Liver (tissue), 9 donors: ENCODE results near the gene WASF2. TPM values are rescaled to one million over a fixed set of nuclear protein-coding genes. Genes with fewer than 3 reads are reported as not detected.
"Not testable (repeated sequence)": the region's sequence is repeated elsewhere in the genome, so short reads cannot be mapped to it uniquely, and the experiment has no call there.

Experiments used
- DNase-seq: peaks from one replicate; pipeline ENCODE4 v3.0.0-alpha.2; 2017; ENCODE audit warnings: low spot score
- H3K27ac ChIP-seq, 2 donors: one replicate each; pipeline ENCODE4 v1.7.0; 2013; ENCODE audit warnings: inconsistent platforms in 2 of 2, low read length in 2 of 2, control low read depth in 1 of 2, low read depth in 1 of 2, mild to moderate bottlenecking in 1 of 2
- H3K27me3 ChIP-seq, 4 donors: one replicate each; pipeline versions ENCODE4 v1.6.1 to v1.7.0; 2013; ENCODE audit warnings: low read length in 3 of 4, inconsistent platforms in 1 of 4, mild to moderate bottlenecking in 1 of 4, moderate library complexity in 1 of 4; ENCODE audit not compliant: control insufficient read depth in 4 of 4, insufficient read depth in 4 of 4
- H3K36me3 ChIP-seq, 4 donors: one replicate each; pipeline versions ENCODE4 v1.6.1 to v1.7.0; 2013; ENCODE audit warnings: low read length in 3 of 4, mild to moderate bottlenecking in 3 of 4, low read depth in 1 of 4, moderate library complexity in 1 of 4; ENCODE audit not compliant: control insufficient read depth in 4 of 4, insufficient read depth in 3 of 4
- H3K4me1 ChIP-seq, 4 donors: one replicate each; pipeline versions ENCODE4 v1.6.1 to v1.7.0; 2013; ENCODE audit warnings: low read length in 3 of 4, mild to moderate bottlenecking in 3 of 4, moderate library complexity in 1 of 4; ENCODE audit not compliant: control insufficient read depth in 4 of 4, insufficient read depth in 4 of 4
- H3K4me3 ChIP-seq, 3 donors: one replicate each; pipeline versions ENCODE4 v1.6.1 to v1.7.0; 2013; ENCODE audit warnings: low read length in 3 of 3, control low read depth in 1 of 3, low read depth in 1 of 3, mild to moderate bottlenecking in 1 of 3
- H3K9ac ChIP-seq, 2 donors: one replicate each; pipeline ENCODE4 v1.7.0; 2013; ENCODE audit warnings: low read length in 2 of 2, mild to moderate bottlenecking in 2 of 2, moderate library complexity in 2 of 2, control low read depth in 1 of 2, low read depth in 1 of 2
- H3K9me3 ChIP-seq, 4 donors: one replicate each; pipeline versions ENCODE4 v1.6.1 to v1.7.0; 2013; ENCODE audit warnings: low read length in 3 of 4; ENCODE audit not compliant: control insufficient read depth in 4 of 4
- EGR1 ChIP-seq, 2 donors: IDR thresholded peaks; 2 replicates each; pipeline ENCODE4 v1.6.1; 2016 to 2018; ENCODE audit warnings: antibody characterized with exemption in 2 of 2, low read depth in 2 of 2
- FOXA2 ChIP-seq: IDR thresholded peaks from 2 replicates; pipeline ENCODE4 v1.6.1; 2016; ENCODE audit warnings: antibody characterized with exemption
- HNF4A ChIP-seq, 2 donors: conservative IDR thresholded peaks; 2 replicates each; pipeline ENCODE4 v1.6.1; 2016; ENCODE audit warnings: antibody characterized with exemption in 2 of 2, mild to moderate bottlenecking in 2 of 2
- HNF4G ChIP-seq: IDR thresholded peaks from 2 replicates; pipeline ENCODE4 v1.6.1; 2016; ENCODE audit warnings: antibody characterized with exemption
- JUND ChIP-seq, 2 donors: IDR thresholded peaks; 2 replicates each; pipeline ENCODE4 v1.6.1; 2016; ENCODE audit warnings: antibody characterized with exemption in 2 of 2
- RAD21 ChIP-seq, 2 donors: IDR thresholded peaks; 2 replicates each; pipeline ENCODE4 v1.6.1; 2016; ENCODE audit warnings: antibody characterized with exemption in 2 of 2, mild to moderate bottlenecking in 2 of 2
- REST ChIP-seq: IDR thresholded peaks from 2 replicates; pipeline ENCODE4 v1.6.1; 2016; ENCODE audit warnings: antibody characterized with exemption, mild to moderate bottlenecking
- RXRA ChIP-seq, 2 donors: IDR thresholded peaks; 2 replicates each; pipeline ENCODE4 v1.6.1; 2017 to 2018; ENCODE audit warnings: antibody characterized with exemption in 2 of 2, mild to moderate bottlenecking in 1 of 2
- TAF1 ChIP-seq: conservative IDR thresholded peaks from 2 replicates; pipeline ENCODE4 v1.6.1; 2016; ENCODE audit warnings: antibody characterized with exemption, mild to moderate bottlenecking
- WGBS: extraction: QIAGEN DNeasy Blood & Tissue Kit; methylation state at CpG from one replicate; pipeline ENCODE4 v1.1.7; 2013; 5-methylcytosine and 5-hydroxymethylcytosine counted together
- polyA plus RNA-seq, 2 donors: library from polyadenylated mRNA; stranded (reverse) in 1 of 2; unstranded in 1 of 2; fragments of 200-250 nt in 1 of 2; fragments of >200 nt in 1 of 2; fragmentation: Nextera tagmentation in 1 of 2; extraction: Ambion mirVana in 1 of 2; gene quantifications; one replicate each; pipeline versions ENCODE4 v1.2.1 to v1.2.3, GENCODE V29; 2013 to 2015
- total RNA-seq, 2 donors: library from RNA; depleted of rRNA; stranded (reverse); fragments of >200 nt; gene quantifications; one replicate each; pipeline ENCODE4 v1.2.3, GENCODE V29; 2014
- donor health status: healthy.
- donor health status: healthy.
- donor health status: healthy.
- donor health status: healthy.
- donor health status: healthy.

The WASF2 gene
- total and polyA plus RNA-seq, 4 donors: 11.6 to 37.7 (median 18.7) TPM

GRCh38 chr1:27538793-27539192, 48.8 kb upstream of the WASF2 start:
- WGBS: 86% methylated on average over 3 of the region's 3 CpGs
- Histone ChIP-seq H3K27ac (no peak overlapping the region), H3K36me3 (peaks cover 0 to 13% (median 6%) of the 10 kb centered on the region in 4 donors)

GRCh38 chr1:27538305-27538676, 48.3 kb upstream of the WASF2 start:
- H3K27me3 ChIP-seq, H3K4me3 ChIP-seq, DNase-seq, H3K9ac ChIP-seq, H3K27ac ChIP-seq, H3K9me3 ChIP-seq, H3K4me1 ChIP-seq: not testable (repeated sequence)
- WGBS: 99% methylated on average over 4 of the region's 4 CpGs
- peaks cover 0 to 13% (median 7%) of the 10 kb centered on the region in 4 donors for H3K36me3 ChIP-seq

More at GRCh38 chr1:27538793-27539192, 48.8 kb upstream of the WASF2 start:
- no peaks in the 10 kb centered on the region for H3K9me3 ChIP-seq
- no peaks in the 10 kb centered on the region for H3K27me3 ChIP-seq
- H3K4me3 ChIP-seq: no peak overlapping the region
- H3K4me1 ChIP-seq: peaks cover 0 to 3% (median 0%) of the 10 kb centered on the region in 4 donors
- TF ChIP-seq RXRA (IDR thresholded peaks at IDR 0.05) (no peak), HNF4A (conservative IDR thresholded peaks at IDR 0.05) (no peak), REST (no peak), JUND (IDR thresholded peaks at IDR 0.05) (no peak)
- no peak overlapping the region for H3K9ac ChIP-seq
- no peak for DNase-seq

- 71% methylated on average over 11 of the region's 11 CpGs for WGBS
- Histone ChIP-seq H3K27ac (no peak overlapping the region), H3K9me3 (no peaks in the 10 kb centered on the region), H3K27me3 (no peaks in the 10 kb centered on the region), H3K36me3 (peaks cover 0 to 13% (median 5%) of the 10 kb centered on the region in 4 donors), H3K4me1 (peaks cover 0 to 3% (median 0%) of the 10 kb centered on the region in 4 donors), H3K9ac (no peak overlapping the region), H3K4me3 (no peak overlapping the region)
- no peak for TF ChIP-seq FOXA2
- no peak for TF ChIP-seq REST
- TF ChIP-seq RAD21 (IDR thresholded peaks at IDR 0.05): no peak
- TF ChIP-seq HNF4G: no peak
- TF ChIP-seq EGR1 (IDR thresholded peaks at IDR 0.05; ENCODE audit: low read depth in 2 of 2): no peak
- TF ChIP-seq TAF1: no peak
- no peak for DNase-seq
Measured at GRCh38 chr1:27536767-27537166, 46.8 kb upstream of the WASF2 start.
